Kidney epithelial cell (primary cell): ENCODE measurements around the gene FAM221B. TPM values are rescaled to one million over a fixed set of nuclear protein-coding genes. Genes with fewer than 3 reads are reported as not detected.

ENCODE experiments used
- DNase-seq: peaks from one replicate; pipeline ENCODE4 v3.0.0-alpha.2; 2010; ENCODE audit warnings: low read depth
- H3K27me3 ChIP-seq: 2 replicates; pipeline ENCODE4 v1.6.0; 2011; ENCODE audit warnings: low read length; ENCODE audit not compliant: control insufficient read depth, insufficient read depth
- H3K36me3 ChIP-seq: 2 replicates; pipeline ENCODE4 v1.5.1; 2011; ENCODE audit warnings: low read length; ENCODE audit not compliant: control insufficient read depth, insufficient read depth
- H3K4me3 ChIP-seq: 2 replicates; pipeline ENCODE4 v1.5.1; 2011; ENCODE audit warnings: low read depth, mild to moderate bottlenecking, control low read depth, low read length
- total RNA-seq: library from RNA; depleted of rRNA; stranded (reverse); fragments of >200 nt; gene quantifications from 2 replicates; pipeline ENCODE4 v1.2.3, GENCODE V29; 2015
- TF ChIP-seq, protein P1 (sequence below): IDR thresholded peaks from 2 replicates; pipeline ENCODE4 v1.5.1; 2011; ENCODE audit warnings: mild to moderate bottlenecking, moderate library complexity, low read length, control low read depth, inconsistent platforms; ENCODE audit not compliant: insufficient read depth, poor library complexity, severe bottlenecking

The FAM221B gene
- total RNA-seq, 1 donor from 2014 or later: not detected

DNA sequence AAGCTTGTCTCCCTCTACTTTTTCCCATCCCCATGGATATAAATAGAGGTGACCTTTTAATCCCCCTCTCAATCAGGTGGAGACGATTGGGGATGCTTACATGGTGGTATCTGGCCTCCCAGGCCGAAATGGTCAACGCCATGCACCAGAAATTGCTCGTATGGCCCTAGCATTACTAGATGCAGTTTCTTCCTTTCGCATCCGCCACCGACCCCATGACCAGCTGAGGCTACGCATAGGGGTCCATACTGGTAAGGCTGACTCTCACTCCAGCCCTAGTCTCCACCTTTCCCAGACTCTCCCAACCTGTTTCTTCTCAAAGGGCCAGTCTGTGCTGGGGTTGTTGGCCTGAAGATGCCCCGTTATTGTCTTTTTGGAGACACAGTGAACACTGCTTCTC, 20.1 kb downstream of the FAM221B start:
- Histone ChIP-seq H3K4me3 (no peak overlapping the region), H3K27me3 (no peaks in the 10 kb centered on the region), H3K36me3 (no peaks in the 10 kb centered on the region)
- TF ChIP-seq, protein P1, sequence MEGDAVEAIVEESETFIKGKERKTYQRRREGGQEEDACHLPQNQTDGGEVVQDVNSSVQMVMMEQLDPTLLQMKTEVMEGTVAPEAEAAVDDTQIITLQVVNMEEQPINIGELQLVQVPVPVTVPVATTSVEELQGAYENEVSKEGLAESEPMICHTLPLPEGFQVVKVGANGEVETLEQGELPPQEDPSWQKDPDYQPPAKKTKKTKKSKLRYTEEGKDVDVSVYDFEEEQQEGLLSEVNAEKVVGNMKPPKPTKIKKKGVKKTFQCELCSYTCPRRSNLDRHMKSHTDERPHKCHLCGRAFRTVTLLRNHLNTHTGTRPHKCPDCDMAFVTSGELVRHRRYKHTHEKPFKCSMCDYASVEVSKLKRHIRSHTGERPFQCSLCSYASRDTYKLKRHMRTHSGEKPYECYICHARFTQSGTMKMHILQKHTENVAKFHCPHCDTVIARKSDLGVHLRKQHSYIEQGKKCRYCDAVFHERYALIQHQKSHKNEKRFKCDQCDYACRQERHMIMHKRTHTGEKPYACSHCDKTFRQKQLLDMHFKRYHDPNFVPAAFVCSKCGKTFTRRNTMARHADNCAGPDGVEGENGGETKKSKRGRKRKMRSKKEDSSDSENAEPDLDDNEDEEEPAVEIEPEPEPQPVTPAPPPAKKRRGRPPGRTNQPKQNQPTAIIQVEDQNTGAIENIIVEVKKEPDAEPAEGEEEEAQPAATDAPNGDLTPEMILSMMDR: no peak
- DNase-seq: no peak

DNA sequence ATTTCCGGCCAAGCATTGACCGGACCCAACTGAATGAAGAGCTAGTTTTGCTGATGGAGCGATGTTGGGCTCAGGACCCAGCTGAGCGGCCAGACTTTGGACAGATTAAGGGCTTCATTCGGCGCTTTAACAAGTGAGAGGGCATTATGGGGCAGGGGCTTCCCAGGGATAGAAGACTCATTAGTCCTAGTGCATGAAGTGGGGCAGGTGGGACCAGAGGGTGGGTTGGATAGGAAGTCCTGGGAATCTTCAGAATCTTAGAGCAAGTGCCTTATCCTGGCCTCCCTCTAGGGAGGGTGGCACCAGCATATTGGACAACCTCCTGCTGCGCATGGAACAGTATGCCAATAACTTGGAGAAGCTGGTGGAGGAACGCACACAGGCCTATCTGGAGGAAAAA, 22.4 kb downstream of the FAM221B start:
- Histone ChIP-seq H3K27me3 (no peaks in the 10 kb centered on the region), H3K4me3 (no peak overlapping the region), H3K36me3 (no peaks in the 10 kb centered on the region)
- TF ChIP-seq, protein P1: no peak
- no peak for DNase-seq

DNA sequence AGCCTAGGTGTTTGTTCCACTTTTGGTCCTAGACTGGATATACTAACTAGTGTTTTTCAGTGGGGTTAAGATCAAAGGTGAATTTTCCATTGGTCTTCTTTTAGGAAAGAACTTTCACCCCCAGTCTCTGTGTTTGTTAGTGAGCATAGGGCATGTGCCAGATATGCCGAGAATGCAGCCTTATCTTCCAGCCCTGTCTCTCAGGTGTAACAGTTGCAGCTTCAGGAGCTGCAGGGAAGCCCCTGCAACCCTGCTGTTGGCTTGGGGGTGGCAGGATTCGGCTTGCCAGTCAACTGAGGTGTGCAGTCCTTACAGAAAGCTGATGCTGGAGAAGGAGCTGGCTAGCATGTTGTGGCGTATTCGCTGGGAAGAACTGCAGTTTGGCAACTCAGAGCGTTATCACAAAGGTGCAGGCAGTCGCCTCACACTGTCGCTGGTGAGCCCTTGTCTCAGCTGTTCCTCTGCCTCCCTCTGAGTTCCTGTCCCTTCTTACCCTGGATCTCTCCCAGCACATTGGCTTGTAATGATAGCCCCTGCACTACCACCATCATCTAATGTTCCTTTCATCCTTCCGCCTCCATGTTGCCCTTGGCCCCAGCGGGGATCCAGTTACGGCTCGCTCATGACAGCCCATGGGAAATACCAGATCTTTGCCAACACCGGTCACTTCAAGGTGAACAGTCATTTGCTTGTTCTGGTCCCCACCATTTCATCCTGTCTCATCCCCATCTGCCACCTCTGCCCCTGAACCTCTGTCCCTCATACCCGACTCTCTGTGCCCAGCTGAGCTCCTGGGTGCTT, 27.0 kb downstream of the FAM221B start:
- DNase-seq: no peak
- TF ChIP-seq, protein P1: no peak
- no peaks in the 10 kb centered on the region for H3K36me3 ChIP-seq
- no peaks in the 10 kb centered on the region for H3K27me3 ChIP-seq
- no peak overlapping the region for H3K4me3 ChIP-seq

DNA sequence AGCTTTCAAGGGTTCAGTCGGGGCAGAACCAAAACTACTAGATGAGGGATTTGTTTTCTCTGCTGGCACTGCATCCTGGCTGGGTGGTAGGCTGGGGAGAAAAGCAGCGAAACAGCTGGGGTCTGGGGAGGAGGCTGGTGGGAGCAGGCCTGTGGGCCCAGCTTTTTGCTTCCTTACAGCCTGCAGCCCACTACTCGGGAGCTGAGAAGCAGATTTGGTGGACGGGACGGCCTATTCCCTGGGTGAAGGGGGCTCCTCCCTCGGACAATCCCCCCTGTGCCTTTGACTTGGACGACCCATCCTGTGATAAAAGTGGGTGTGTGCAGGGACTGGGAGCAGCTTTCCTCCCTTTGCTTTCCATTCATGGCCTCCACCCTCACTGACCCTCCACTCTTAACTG, 28.0 kb downstream of the FAM221B start:
- H3K27me3 ChIP-seq: no peaks in the 10 kb centered on the region
- H3K4me3 ChIP-seq: no peak overlapping the region
- TF ChIP-seq, protein P1: no peak
- DNase-seq: no peak
- no peaks in the 10 kb centered on the region for H3K36me3 ChIP-seq

DNA sequence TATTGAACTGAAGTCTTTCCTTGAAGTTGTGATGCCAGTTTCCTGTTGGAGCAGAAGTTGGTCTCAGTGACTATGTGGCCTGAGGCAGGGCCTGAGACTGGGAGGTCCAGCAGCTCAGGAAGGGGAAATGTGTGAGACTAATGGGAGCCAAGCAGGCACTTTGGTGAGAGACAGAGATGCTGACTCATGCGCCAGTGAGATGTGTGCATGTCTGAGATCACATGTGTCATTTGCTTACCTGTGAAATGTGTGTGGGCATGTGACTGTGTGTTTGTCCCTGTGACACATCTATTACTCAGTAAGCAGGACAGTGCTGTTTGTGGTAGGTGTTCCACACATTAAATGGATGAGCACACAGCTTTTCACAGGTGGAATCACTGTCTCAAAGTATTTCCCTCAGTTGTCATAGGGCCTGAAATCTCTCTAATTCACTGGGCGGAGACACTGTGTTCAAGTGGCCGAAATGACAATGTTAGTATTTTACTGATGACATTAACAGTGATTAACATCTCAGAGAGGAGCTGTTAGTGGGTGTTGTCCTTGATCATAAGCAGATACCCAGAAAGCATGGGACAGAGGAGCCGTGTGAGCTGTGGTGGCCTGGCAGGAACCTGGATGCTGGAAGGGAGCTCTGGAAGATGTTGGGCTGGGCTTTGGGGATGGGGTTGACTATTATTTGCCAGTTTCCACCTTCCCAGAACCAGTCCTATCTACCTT, 29.7 kb downstream of the FAM221B start:
- H3K36me3 ChIP-seq: no peaks in the 10 kb centered on the region
- H3K27me3 ChIP-seq: no peaks in the 10 kb centered on the region
- TF ChIP-seq, protein P1: no peak
- DNase-seq: peak; percentile 88
- no peak overlapping the region for H3K4me3 ChIP-seq
